Adipocyte (in vitro differentiated cells): ENCODE data around the gene CNTNAP4.

Experiments used
- DNase-seq: peaks from one replicate; pipeline ENCODE4 v3.0.0-alpha.2; 2015; ENCODE audit warnings: low read depth
- H3K27me3 ChIP-seq: replicated peaks from 2 replicates; pipeline ENCODE4 v1.7.0; 2013; ENCODE audit warnings: mild to moderate bottlenecking, low read length, moderate library complexity; ENCODE audit not compliant: control insufficient read depth, insufficient read depth
- H3K36me3 ChIP-seq: 2 replicates; pipeline ENCODE4 v1.7.0; 2013; ENCODE audit warnings: low read length, mild to moderate bottlenecking, moderate library complexity; ENCODE audit not compliant: control insufficient read depth, insufficient read depth, severe bottlenecking
- H3K4me1 ChIP-seq: 2 replicates; pipeline ENCODE4 v1.7.0; 2013; ENCODE audit warnings: mild to moderate bottlenecking, low read length, moderate library complexity; ENCODE audit not compliant: control insufficient read depth, insufficient read depth
- H3K4me3 ChIP-seq: 2 replicates; pipeline ENCODE4 v1.7.0; 2013; ENCODE audit warnings: mild to moderate bottlenecking, low read length, moderate library complexity
- H3K9ac ChIP-seq: 2 replicates; pipeline ENCODE4 v1.7.0; 2013; ENCODE audit warnings: mild to moderate bottlenecking, low read length, moderate library complexity
- H3K9me3 ChIP-seq: 2 replicates; pipeline ENCODE4 v1.7.0; 2013; ENCODE audit warnings: mild to moderate bottlenecking, low read length, moderate library complexity; ENCODE audit not compliant: control insufficient read depth

CNTNAP4 gene

GRCh38 chr16:76309639-76310335 lies 32.6 kb downstream of the CNTNAP4 start:
- no peaks in the 10 kb centered on the region for H3K27me3 ChIP-seq
- H3K9ac ChIP-seq = no peak overlapping the region
- DNase-seq = no peak
- H3K4me1 ChIP-seq = no peaks in the 10 kb centered on the region
- no peak overlapping the region for H3K4me3 ChIP-seq
- H3K9me3 ChIP-seq = no peaks in the 10 kb centered on the region
- H3K36me3 ChIP-seq = no peaks in the 10 kb centered on the region

GRCh38 chr16:76311260-76311659 lies 34.1 kb downstream of the CNTNAP4 start:
- H3K4me1 ChIP-seq = no peaks in the 10 kb centered on the region
- H3K4me3 ChIP-seq = no peak overlapping the region
- no peak overlapping the region for H3K9ac ChIP-seq
- no peaks in the 10 kb centered on the region for H3K9me3 ChIP-seq
- no peaks in the 10 kb centered on the region for H3K27me3 ChIP-seq
- no peaks in the 10 kb centered on the region for H3K36me3 ChIP-seq
- no peak for DNase-seq

GRCh38 chr16:76318565-76318964 lies 41.4 kb downstream of the CNTNAP4 start:
- H3K27me3 ChIP-seq = no peaks in the 10 kb centered on the region
- no peak overlapping the region for H3K9ac ChIP-seq
- DNase-seq = no peak
- no peaks in the 10 kb centered on the region for H3K4me1 ChIP-seq
- no peaks in the 10 kb centered on the region for H3K36me3 ChIP-seq
- H3K4me3 ChIP-seq = no peak overlapping the region
- no peaks in the 10 kb centered on the region for H3K9me3 ChIP-seq

- Histone ChIP-seq H3K27me3 (no peaks in the 10 kb centered on the region), H3K36me3 (no peaks in the 10 kb centered on the region), H3K4me1 (no peaks in the 10 kb centered on the region), H3K4me3 (no peak overlapping the region), H3K9me3 (no peaks in the 10 kb centered on the region), H3K9ac (no peak overlapping the region)
- no peak for DNase-seq
Measured at GRCh38 chr16:76329106-76329505, 51.9 kb downstream of the CNTNAP4 start.

GRCh38 chr16:76335180-76335974 lies 58.2 kb downstream of the CNTNAP4 start:
- no peaks in the 10 kb centered on the region for H3K4me1 ChIP-seq
- peak; percentile 21 for DNase-seq
- no peaks in the 10 kb centered on the region for H3K36me3 ChIP-seq
- no peak overlapping the region for H3K9ac ChIP-seq
- H3K27me3 ChIP-seq = no peaks in the 10 kb centered on the region
- H3K9me3 ChIP-seq = peaks cover 3% of the 10 kb centered on the region
- no peak overlapping the region for H3K4me3 ChIP-seq

- no peaks in the 10 kb centered on the region for H3K27me3 ChIP-seq
- no peak overlapping the region for H3K9ac ChIP-seq
- no peak for DNase-seq
- peaks cover 3% of the 10 kb centered on the region for H3K9me3 ChIP-seq
- no peak overlapping the region for H3K4me3 ChIP-seq
- H3K36me3 ChIP-seq = no peaks in the 10 kb centered on the region
- H3K4me1 ChIP-seq = no peaks in the 10 kb centered on the region
Measured at GRCh38 chr16:76336112-76336511, 58.9 kb downstream of the CNTNAP4 start.

GRCh38 chr16:76338472-76338871 lies 61.3 kb downstream of the CNTNAP4 start:
- no peaks in the 10 kb centered on the region for H3K27me3 ChIP-seq
- H3K9ac ChIP-seq = no peak overlapping the region
- peaks cover 3% of the 10 kb centered on the region for H3K9me3 ChIP-seq
- no peaks in the 10 kb centered on the region for H3K36me3 ChIP-seq
- H3K4me1 ChIP-seq = peaks cover 6% of the 10 kb centered on the region
- H3K4me3 ChIP-seq = no peak overlapping the region
- no peak for DNase-seq

- H3K36me3 ChIP-seq = no peaks in the 10 kb centered on the region
- DNase-seq = no peak
- H3K9ac ChIP-seq = no peak overlapping the region
- H3K27me3 ChIP-seq = no peaks in the 10 kb centered on the region
- H3K4me1 ChIP-seq = peaks cover 36% of the 10 kb centered on the region
- no peak overlapping the region for H3K4me3 ChIP-seq
- H3K9me3 ChIP-seq = no peaks in the 10 kb centered on the region
Measured at GRCh38 chr16:76343769-76344168, 66.6 kb downstream of the CNTNAP4 start.

GRCh38 chr16:76345163-76345661 lies 68.0 kb downstream of the CNTNAP4 start:
- H3K27me3 ChIP-seq = no peaks in the 10 kb centered on the region
- peak; percentile 86 for DNase-seq
- H3K36me3 ChIP-seq = no peaks in the 10 kb centered on the region
- H3K9me3 ChIP-seq = no peaks in the 10 kb centered on the region
- no peak overlapping the region for H3K4me3 ChIP-seq
- H3K9ac ChIP-seq = no peak overlapping the region
- peaks cover 36% of the 10 kb centered on the region for H3K4me1 ChIP-seq

- no peaks in the 10 kb centered on the region for H3K36me3 ChIP-seq
- DNase-seq = no peak
- H3K9ac ChIP-seq = no peak overlapping the region
- no peaks in the 10 kb centered on the region for H3K9me3 ChIP-seq
- H3K4me3 ChIP-seq = no peak overlapping the region
- no peaks in the 10 kb centered on the region for H3K27me3 ChIP-seq
- peaks cover 36% of the 10 kb centered on the region for H3K4me1 ChIP-seq
Measured at GRCh38 chr16:76346210-76346609, 69.0 kb downstream of the CNTNAP4 start.

GRCh38 chr16:76351441-76351840 lies 74.2 kb downstream of the CNTNAP4 start:
- no peak overlapping the region for H3K4me3 ChIP-seq
- no peak overlapping the region for H3K9ac ChIP-seq
- H3K9me3 ChIP-seq = no peaks in the 10 kb centered on the region
- H3K36me3 ChIP-seq = no peaks in the 10 kb centered on the region
- DNase-seq = no peak
- H3K4me1 ChIP-seq = peaks cover 1% of the 10 kb centered on the region
- H3K27me3 ChIP-seq = no peaks in the 10 kb centered on the region
